ENCODE results near the gene PDE11A. TPM values are rescaled to one million over a fixed set of nuclear protein-coding genes. Genes with fewer than 3 reads are reported as not detected.

Gene PDE11A
- total and polyA plus RNA-seq, 4 experiments from 2014 or later: not detected

DNA sequence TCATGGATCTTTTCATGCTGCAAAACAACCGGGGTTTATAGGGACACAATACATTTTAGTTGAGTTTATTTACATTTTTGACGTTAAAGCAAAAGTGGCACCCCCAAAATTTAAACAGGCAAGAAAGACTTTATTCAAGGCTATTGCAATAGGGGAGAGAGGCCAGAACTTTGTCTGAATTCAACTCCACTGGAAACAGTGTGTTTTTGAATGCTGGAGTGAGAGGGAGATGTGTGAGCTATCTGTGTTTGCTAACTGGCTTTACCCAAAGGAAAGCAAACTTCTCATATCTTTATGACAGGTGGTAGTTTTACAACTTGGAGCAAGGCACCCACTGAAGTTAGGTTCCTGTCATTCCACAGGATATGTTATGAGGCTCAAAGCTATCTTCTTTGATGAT lies 472.6 kb downstream of the PDE11A start:
- intact Hi-C loops (cut with micrococcal nuclease): no loop called here
- ChIA-PET CTCF (ENCODE audit: partially characterized antibody) (no interaction called here), POLR2A (ENCODE audit: partially characterized antibody) (no interaction called here)
- Mint-ChIP-seq H3K27me3 (peaks cover 9 to 12% of the 10 kb centered on the region in 2 donors), H3K4me3 (no peak overlapping the region), H3K9me3 (peaks cover 0 to 8% (median 0%) of the 10 kb centered on the region in 8 donors), H3K4me1 (no peaks in the 10 kb centered on the region), H3K36me3 (no peaks in the 10 kb centered on the region), H3K27ac (no peak overlapping the region)
- H3K9me3 ChIP-seq (ENCODE audit: control insufficient read depth in 1 of 2, low read length in 2 of 2): no peaks in the 10 kb centered on the region
- H3K27ac ChIP-seq (ENCODE audit: low read depth, low read length): no peak overlapping the region
- no peak overlapping the region for H3K4me3 ChIP-seq (ENCODE audit: low read length in 2 of 2)
- H3K36me3 ChIP-seq (ENCODE audit: insufficient read depth, low read length): no peaks in the 10 kb centered on the region
- DNase-seq: no peak
- peaks cover 5% of the 10 kb centered on the region for H3K27me3 ChIP-seq (ENCODE audit: insufficient read depth, low read length)
- no peaks in the 10 kb centered on the region for H3K4me1 ChIP-seq (ENCODE audit: insufficient read depth, low read length)

DNA sequence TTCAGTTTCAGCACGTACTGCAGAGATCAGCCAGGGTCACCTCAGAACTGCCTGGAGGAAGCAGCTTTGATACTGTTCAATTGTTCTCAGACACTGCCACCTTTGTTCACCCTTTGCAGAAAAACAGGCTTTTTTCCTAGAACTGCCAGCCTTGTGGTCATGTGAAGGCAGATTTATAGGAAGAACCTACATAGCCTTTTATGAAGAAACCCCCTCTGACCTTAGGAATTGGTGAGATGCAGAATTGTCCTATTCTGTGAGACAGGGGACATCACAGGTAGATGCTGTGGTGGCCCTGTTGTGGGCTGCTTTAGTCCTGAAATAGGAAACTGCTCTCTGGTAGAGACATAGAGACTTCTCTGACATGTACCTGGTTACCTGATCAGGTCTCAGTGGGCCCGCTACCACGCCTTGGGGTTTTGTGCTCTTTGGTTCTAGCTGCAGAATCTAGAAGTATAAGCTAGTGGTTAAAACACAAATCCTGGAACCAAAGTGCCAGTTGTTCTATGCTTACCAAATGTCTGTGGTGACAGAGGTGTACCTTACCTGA lies 473.4 kb downstream of the PDE11A start:
- POLR2A ChIA-PET (ENCODE audit: partially characterized antibody): no interaction called here

DNA sequence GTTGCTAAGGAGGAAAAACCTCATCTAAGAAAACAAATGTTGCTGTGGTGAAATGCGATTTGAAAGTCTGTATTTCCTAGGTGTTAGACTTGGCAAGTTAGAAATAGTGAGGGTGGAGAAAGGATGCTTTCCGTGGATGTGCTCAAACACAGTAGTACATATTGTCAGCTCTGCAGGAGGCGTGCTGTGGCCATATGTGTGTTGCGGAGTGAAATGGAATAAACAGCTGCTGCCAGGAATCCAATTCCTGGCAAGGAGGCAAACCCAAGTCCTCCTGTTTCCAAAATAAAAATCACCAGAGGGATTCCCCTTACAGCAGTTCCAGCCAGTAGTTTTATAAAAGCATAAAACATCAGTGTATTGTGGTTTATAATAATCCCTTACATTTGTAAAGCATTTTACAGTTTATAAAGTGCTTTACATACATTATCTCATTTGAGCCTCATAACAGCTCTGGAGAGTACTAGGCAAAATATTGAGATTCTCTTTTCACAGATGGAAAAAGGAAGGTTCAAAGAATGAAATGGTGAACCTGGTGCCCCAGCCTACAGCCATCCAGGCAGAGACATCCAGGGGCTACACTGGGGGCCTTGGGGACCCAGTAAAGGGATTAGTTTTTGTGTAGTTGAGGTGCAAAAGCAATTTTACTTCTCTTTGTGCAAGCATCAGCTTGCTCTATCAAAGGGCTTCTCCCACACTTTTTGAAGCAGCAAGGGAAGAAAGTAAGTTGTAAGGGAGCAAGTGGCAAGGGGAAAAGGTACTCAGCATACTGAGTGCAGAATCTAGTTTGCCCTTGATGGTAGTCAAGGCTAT lies 474.0 kb downstream of the PDE11A start:
- Histone ChIP-seq H3K4me3 (ENCODE audit: low read length in 2 of 2) (no peak overlapping the region), H3K36me3 (ENCODE audit: insufficient read depth, low read length) (no peaks in the 10 kb centered on the region), H3K4me1 (ENCODE audit: insufficient read depth, low read length) (no peaks in the 10 kb centered on the region), H3K27ac (ENCODE audit: low read depth, low read length) (no peak overlapping the region), H3K9me3 (ENCODE audit: control insufficient read depth in 1 of 2, low read length in 2 of 2) (no peaks in the 10 kb centered on the region), H3K27me3 (ENCODE audit: insufficient read depth, low read length) (peaks cover 5% of the 10 kb centered on the region)
- no peak for DNase-seq
- no peaks in the 10 kb centered on the region for H3K36me3 Mint-ChIP-seq
- H3K4me1 Mint-ChIP-seq: no peaks in the 10 kb centered on the region
- H3K27ac Mint-ChIP-seq: no peak overlapping the region
- peaks cover 9 to 12% of the 10 kb centered on the region in 2 donors for H3K27me3 Mint-ChIP-seq
- ChIA-PET POLR2A (ENCODE audit: partially characterized antibody) (no interaction called here), CTCF (ENCODE audit: partially characterized antibody) (no interaction called here)
- intact Hi-C loops (cut with micrococcal nuclease): no loop called here
- peaks cover 0 to 8% (median 0%) of the 10 kb centered on the region in 8 donors for H3K9me3 Mint-ChIP-seq
- H3K4me3 Mint-ChIP-seq: no peak overlapping the region

More for the DNA sequence above, 473.4 kb downstream of the PDE11A start:
- Histone ChIP-seq H3K9me3 (ENCODE audit: control insufficient read depth in 1 of 2, low read length in 2 of 2) (no peaks in the 10 kb centered on the region), H3K27me3 (ENCODE audit: insufficient read depth, low read length) (peaks cover 5% of the 10 kb centered on the region), H3K4me1 (ENCODE audit: insufficient read depth, low read length) (no peaks in the 10 kb centered on the region), H3K27ac (ENCODE audit: low read depth, low read length) (no peak overlapping the region), H3K36me3 (ENCODE audit: insufficient read depth, low read length) (no peaks in the 10 kb centered on the region), H3K4me3 (ENCODE audit: low read length in 2 of 2) (no peak overlapping the region)
- Mint-ChIP-seq H3K9me3 (peaks cover 0 to 8% (median 0%) of the 10 kb centered on the region in 8 donors), H3K36me3 (no peaks in the 10 kb centered on the region), H3K4me3 (no peak overlapping the region), H3K4me1 (no peaks in the 10 kb centered on the region), H3K27me3 (peaks cover 9 to 12% of the 10 kb centered on the region in 2 donors), H3K27ac (no peak overlapping the region)
- DNase-seq: no peak
- CTCF ChIA-PET (ENCODE audit: partially characterized antibody): no interaction called here
- intact Hi-C loops (cut with micrococcal nuclease): no loop called here

DNA sequence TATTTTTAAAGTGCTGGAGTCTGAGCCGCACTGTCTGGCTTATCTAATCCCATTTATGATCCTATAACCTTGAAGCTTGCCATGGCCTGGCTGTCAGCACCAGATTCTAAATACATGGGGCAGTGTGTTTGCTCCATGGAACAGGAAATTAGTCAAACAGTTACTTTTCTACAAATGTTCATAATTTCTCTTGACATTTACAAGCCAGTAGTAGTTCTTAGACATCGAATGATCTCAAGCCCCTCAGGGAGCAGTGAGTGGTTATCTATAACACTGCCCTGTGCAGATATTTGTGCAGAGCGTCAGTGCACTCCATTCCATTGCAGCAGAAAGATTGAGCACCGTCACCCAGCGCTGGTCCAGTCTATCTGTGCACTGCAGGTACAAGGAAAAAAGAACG lies 474.8 kb downstream of the PDE11A start:
- no peaks in the 10 kb centered on the region for H3K4me1 Mint-ChIP-seq
- ChIA-PET POLR2A (ENCODE audit: partially characterized antibody) (no interaction called here), CTCF (ENCODE audit: partially characterized antibody) (no interaction called here)
- Histone ChIP-seq H3K27ac (ENCODE audit: low read depth, low read length) (no peak overlapping the region), H3K27me3 (ENCODE audit: insufficient read depth, low read length) (peaks cover 5% of the 10 kb centered on the region), H3K9me3 (ENCODE audit: control insufficient read depth in 1 of 2, low read length in 2 of 2) (no peaks in the 10 kb centered on the region), H3K4me1 (ENCODE audit: insufficient read depth, low read length) (no peaks in the 10 kb centered on the region), H3K4me3 (ENCODE audit: low read length in 2 of 2) (no peak overlapping the region), H3K36me3 (ENCODE audit: insufficient read depth, low read length) (no peaks in the 10 kb centered on the region)
- no peaks in the 10 kb centered on the region for H3K36me3 Mint-ChIP-seq
- no peak for DNase-seq
- intact Hi-C loops (cut with micrococcal nuclease): no loop called here
- H3K9me3 Mint-ChIP-seq: peaks cover 0 to 8% (median 0%) of the 10 kb centered on the region in 8 donors
- peaks cover 12% of the 10 kb centered on the region in 2 donors for H3K27me3 Mint-ChIP-seq
- H3K27ac Mint-ChIP-seq: no peak overlapping the region
- H3K4me3 Mint-ChIP-seq: no peak overlapping the region

DNA sequence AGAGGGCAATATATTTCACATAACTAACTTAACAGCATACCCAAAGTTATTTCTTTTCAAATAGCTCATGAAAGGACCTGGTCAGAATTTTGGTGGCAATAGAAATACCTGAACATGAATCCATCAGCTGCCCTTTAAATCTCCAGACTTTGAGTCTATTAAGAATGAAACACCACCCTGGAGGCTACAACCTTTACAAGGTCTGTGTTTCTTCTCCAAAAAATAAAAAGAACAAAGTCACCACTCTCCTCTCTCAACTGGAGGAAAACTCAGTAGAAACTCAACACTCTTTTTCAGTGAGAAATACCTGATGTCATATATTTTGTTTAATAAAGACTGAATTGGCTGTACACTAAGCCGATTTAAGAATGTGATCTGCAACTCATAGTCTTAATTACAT lies 475.7 kb downstream of the PDE11A start:
- Histone ChIP-seq H3K27me3 (ENCODE audit: insufficient read depth, low read length) (peaks cover 5% of the 10 kb centered on the region), H3K4me1 (ENCODE audit: insufficient read depth, low read length) (no peaks in the 10 kb centered on the region), H3K9me3 (ENCODE audit: control insufficient read depth in 1 of 2, low read length in 2 of 2) (no peaks in the 10 kb centered on the region), H3K27ac (ENCODE audit: low read depth, low read length) (no peak overlapping the region), H3K4me3 (ENCODE audit: low read length in 2 of 2) (no peak overlapping the region), H3K36me3 (ENCODE audit: insufficient read depth, low read length) (no peaks in the 10 kb centered on the region)
- Mint-ChIP-seq H3K9me3 (peaks cover 0 to 8% (median 0%) of the 10 kb centered on the region in 8 donors), H3K4me1 (no peaks in the 10 kb centered on the region), H3K4me3 (no peak overlapping the region), H3K27me3 (peaks cover 12% of the 10 kb centered on the region in 2 donors), H3K27ac (no peak overlapping the region), H3K36me3 (no peaks in the 10 kb centered on the region)
- no peak for DNase-seq
- ChIA-PET POLR2A (ENCODE audit: partially characterized antibody) (no interaction called here), CTCF (ENCODE audit: partially characterized antibody) (no interaction called here)
- intact Hi-C loops (cut with micrococcal nuclease): no loop called here

DNA sequence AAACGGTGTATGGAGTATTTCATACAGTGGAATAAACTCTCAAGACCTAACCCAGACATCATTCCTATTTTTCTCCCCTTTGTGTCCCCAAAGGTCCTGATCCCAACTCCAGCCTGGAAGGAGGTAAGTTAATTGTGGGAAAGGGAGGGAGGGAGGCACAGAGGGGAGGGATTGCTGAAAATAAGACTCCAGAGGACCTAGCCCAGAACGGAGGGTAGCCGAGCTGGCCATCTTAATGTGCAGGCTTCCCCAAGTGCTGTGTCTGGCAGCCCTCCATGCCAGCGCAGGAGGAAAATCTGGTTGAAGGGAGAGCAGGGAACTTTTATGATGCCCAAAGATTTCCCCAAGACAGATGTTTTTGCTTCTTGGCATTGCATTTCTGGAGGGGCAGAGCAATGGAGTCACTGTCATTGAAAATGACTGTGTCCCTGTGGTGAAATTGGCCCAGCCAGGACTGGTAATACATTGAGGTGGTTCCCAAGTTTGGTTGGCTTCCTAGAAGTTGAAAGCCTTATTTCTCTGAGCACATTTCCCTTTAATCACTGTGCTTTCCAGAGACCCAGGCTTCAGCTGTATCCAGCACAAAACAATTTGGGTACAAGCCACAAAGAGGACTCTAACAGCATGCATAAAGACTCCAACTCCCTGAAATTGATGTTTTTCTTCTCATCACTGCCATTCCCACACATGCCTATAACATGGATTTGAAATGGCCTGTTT lies 477.3 kb downstream of the PDE11A start:
- H3K36me3 Mint-ChIP-seq: no peaks in the 10 kb centered on the region
- H3K9me3 Mint-ChIP-seq: peaks cover 0 to 8% (median 0%) of the 10 kb centered on the region in 8 donors
- peaks cover 5% of the 10 kb centered on the region for H3K27me3 ChIP-seq (ENCODE audit: insufficient read depth, low read length)
- no peak overlapping the region for H3K4me3 ChIP-seq (ENCODE audit: low read length in 2 of 2)
- no peaks in the 10 kb centered on the region for H3K4me1 ChIP-seq (ENCODE audit: insufficient read depth, low read length)
- ChIA-PET POLR2A (ENCODE audit: partially characterized antibody) (no interaction called here), CTCF (ENCODE audit: partially characterized antibody) (interaction anchor here (1.3 kb wide), 1 partner anchor 9 kb away, joined by 3 read pairs; no protein-coding TSS in a partner anchor)
- no peak for DNase-seq
- no peaks in the 10 kb centered on the region for H3K9me3 ChIP-seq (ENCODE audit: control insufficient read depth in 1 of 2, low read length in 2 of 2)
- H3K27me3 Mint-ChIP-seq: peaks cover 12 to 22% of the 10 kb centered on the region in 2 donors
- no peaks in the 10 kb centered on the region for H3K36me3 ChIP-seq (ENCODE audit: insufficient read depth, low read length)
- H3K27ac ChIP-seq (ENCODE audit: low read depth, low read length): no peak overlapping the region
- no peaks in the 10 kb centered on the region for H3K4me1 Mint-ChIP-seq
- intact Hi-C loops (cut with micrococcal nuclease): no loop called here
- no peak overlapping the region for H3K4me3 Mint-ChIP-seq
- no peak overlapping the region for H3K27ac Mint-ChIP-seq

DNA sequence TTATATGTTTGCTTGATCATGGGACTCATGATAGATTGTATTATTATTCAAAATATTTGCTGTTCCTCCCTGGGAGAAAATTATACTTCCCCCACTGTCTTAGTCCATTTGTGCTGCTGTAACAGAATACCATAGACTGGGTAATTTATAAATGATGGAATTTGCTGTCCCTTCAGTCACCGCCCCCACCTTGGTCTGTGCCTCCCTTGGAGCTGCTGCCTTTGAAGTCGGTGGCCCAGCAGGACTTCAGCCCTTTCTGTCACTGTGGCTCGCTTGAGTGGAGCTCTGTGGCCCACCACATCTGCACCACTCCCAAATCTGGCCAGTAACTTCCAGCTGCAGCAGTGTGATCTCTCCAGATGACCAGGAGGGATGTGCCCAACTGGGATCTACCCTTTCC lies 479.2 kb downstream of the PDE11A start:
- Mint-ChIP-seq H3K4me3 (no peak overlapping the region), H3K27me3 (peaks cover 8 to 22% of the 10 kb centered on the region in 2 donors), H3K9me3 (no peaks in the 10 kb centered on the region), H3K27ac (no peak overlapping the region), H3K4me1 (no peaks in the 10 kb centered on the region), H3K36me3 (no peaks in the 10 kb centered on the region)
- DNase-seq: no peak
- ChIA-PET CTCF (ENCODE audit: partially characterized antibody) (interaction anchor here (1.0 kb wide), 1 partner anchor 11 kb away, joined by 3 read pairs; no protein-coding TSS in a partner anchor), POLR2A (ENCODE audit: partially characterized antibody) (no interaction called here)
- Histone ChIP-seq H3K36me3 (ENCODE audit: insufficient read depth, low read length) (no peaks in the 10 kb centered on the region), H3K4me1 (ENCODE audit: insufficient read depth, low read length) (no peaks in the 10 kb centered on the region), H3K27me3 (ENCODE audit: insufficient read depth, low read length) (peaks cover 2% of the 10 kb centered on the region), H3K27ac (ENCODE audit: low read depth, low read length) (no peak overlapping the region), H3K4me3 (ENCODE audit: low read length in 2 of 2) (no peak overlapping the region), H3K9me3 (ENCODE audit: control insufficient read depth in 1 of 2, low read length in 2 of 2) (no peaks in the 10 kb centered on the region)
- intact Hi-C loops (cut with micrococcal nuclease): no loop called here
